ENCODE data around the gene CD7.

GRCh38 chr17:82320956-82321927, 3.8 kb upstream of the CD7 start:
- TF ChIP-seq CTCF (IDR thresholded peaks at IDR 0.05; ENCODE audit: low read depth, low read length, poor library complexity, severe bottlenecking) = peak; percentile 80
- TF ChIP-seq EZH2phosphoT487 (IDR thresholded peaks at IDR 0.05; ENCODE audit: borderline replicate concordance, low read length) = no peak

Measured in DOHH2 (cell line).